Measurements from ENCODE around the gene NOL11.

The NOL11 gene

DNA sequence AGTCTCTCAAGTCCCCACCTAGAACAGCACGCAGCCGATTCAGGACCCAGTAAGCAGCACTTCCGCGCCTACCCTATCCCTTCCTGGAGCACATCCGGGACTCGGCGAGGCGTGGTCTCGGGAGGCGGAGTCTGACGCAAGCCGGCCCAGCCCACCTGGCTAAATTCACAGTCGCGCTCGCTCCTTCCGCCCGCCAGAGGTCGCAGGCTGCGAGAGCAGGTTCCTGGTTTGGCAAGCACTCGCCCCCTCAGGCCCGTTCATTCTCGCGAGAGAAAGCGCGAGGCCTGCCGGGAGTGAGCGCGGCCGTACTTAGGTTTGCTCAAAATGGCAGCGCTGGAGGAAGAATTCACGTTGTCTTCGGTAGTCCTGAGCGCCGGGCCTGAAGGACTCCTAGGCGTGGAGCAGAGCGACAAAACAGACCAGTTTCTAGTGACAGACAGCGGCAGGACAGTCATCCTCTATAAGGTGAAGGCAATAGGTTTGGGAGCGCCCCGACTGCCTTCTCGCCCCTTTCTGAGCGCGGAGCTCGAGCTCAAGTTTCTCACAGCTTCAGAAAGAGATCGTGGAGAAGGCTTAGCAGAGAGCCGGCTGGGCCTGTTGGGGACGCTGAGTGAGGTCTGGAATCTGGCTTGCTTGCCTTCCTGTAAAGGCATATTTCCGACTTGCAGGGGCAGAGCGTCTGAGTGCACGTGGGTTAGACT is at the start of gene NOL11:
TSS of gene NOL11 (plus strand) at position 313 of the 701 bp plus-strand sequence. CDS start at position 325, 12 bp downstream.
- peaks cover 33% of the 10 kb centered on the region for H3K36me3 ChIP-seq (ENCODE audit: insufficient read depth, low read depth, low read length)
- H3K9me3 ChIP-seq (ENCODE audit: insufficient read depth, low read depth, low read length) = peaks cover 6% of the 10 kb centered on the region; the same call in 1 of the 2 replicates
- H3K27ac ChIP-seq (ENCODE audit: low read length) = peak within 1 kb of the TSS; percentile 67
- H3K9ac ChIP-seq (ENCODE audit: low read depth, low read length) = peak within 1 kb of the TSS; percentile 99
- no peaks in the 10 kb centered on the region for H3K27me3 ChIP-seq (ENCODE audit: insufficient read depth, low read length)
- H3K4me3 ChIP-seq (ENCODE audit: low read length) = peak within 1 kb of the TSS; percentile 89
- H3K4me1 ChIP-seq (ENCODE audit: insufficient read depth, low read length) = peaks cover 7% of the 10 kb centered on the region; the same call in 1 of the 2 replicates

DNA sequence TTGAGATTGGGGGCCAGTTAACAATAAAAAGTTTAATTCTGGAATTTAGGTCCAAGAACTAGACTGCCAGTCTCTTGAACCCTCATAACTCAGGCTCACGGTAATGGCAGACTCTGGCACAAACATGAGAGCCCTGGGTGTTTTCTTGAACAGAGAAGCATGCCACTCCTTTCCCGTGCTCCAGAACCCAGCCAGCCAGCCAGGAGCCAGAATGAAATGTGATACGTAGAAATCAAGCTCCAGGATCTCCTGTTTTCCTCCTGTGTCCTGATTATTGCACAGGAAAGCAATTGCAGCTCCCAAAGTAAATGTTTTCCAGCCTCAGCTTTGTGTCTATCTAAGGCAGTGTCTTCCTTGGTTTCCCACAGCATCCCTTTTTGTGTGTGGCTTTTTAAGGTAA is 46.2 kb upstream of the NOL11 start:
- H3K27ac ChIP-seq (ENCODE audit: low read length) = no peak overlapping the region
- no peak overlapping the region for H3K9ac ChIP-seq (ENCODE audit: low read depth, low read length)
- H3K9me3 ChIP-seq (ENCODE audit: insufficient read depth, low read depth, low read length) = no peaks in the 10 kb centered on the region
- H3K4me1 ChIP-seq (ENCODE audit: insufficient read depth, low read length) = no peaks in the 10 kb centered on the region
- no peaks in the 10 kb centered on the region for H3K27me3 ChIP-seq (ENCODE audit: insufficient read depth, low read length)
- H3K4me3 ChIP-seq (ENCODE audit: low read length) = no peak overlapping the region
- H3K36me3 ChIP-seq (ENCODE audit: insufficient read depth, low read depth, low read length) = peaks cover 15% of the 10 kb centered on the region; the same call in 1 of the 2 replicates

DNA sequence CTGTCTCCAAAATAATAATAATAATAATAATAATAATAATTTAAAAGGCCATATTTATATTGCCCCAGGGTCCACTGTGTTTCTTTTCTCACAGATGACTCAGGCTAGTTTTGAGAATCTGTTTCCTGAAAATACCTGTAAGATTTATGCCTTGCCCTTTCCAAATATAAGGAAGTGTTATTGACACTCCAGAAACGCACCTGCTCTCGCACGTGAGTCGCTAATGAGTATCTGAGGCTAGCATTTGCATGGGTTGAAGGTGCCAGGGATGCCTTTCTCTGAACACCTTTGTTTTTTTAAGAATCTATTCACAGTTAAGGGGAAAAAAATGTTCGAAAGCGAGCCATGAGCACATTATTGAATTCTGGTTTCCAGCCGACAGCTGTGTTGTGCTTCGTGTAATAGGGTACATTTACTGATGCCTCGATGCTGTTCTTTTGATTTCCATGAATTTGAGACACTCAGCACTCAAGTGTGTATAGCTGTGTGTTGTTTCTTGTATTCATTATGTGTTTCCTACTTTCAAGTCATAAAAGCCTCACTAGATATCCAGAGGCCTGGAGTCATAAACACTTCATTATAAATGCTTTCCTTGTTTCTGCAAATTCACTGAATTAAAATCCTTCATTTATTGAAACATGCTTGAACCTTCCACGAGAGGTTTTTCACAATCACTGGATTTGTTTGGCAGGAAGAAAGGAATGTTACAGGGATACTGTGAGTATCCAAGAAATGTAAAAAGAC is 45.0 kb upstream of the NOL11 start:
- Histone ChIP-seq H3K27ac (ENCODE audit: low read length) (no peak overlapping the region), H3K36me3 (ENCODE audit: insufficient read depth, low read depth, low read length) (peaks cover 15% of the 10 kb centered on the region; the same call in 1 of the 2 replicates), H3K27me3 (ENCODE audit: insufficient read depth, low read length) (no peaks in the 10 kb centered on the region), H3K4me1 (ENCODE audit: insufficient read depth, low read length) (no peaks in the 10 kb centered on the region), H3K9ac (ENCODE audit: low read depth, low read length) (no peak overlapping the region), H3K4me3 (ENCODE audit: low read length) (no peak overlapping the region), H3K9me3 (ENCODE audit: insufficient read depth, low read depth, low read length) (no peaks in the 10 kb centered on the region)

DNA sequence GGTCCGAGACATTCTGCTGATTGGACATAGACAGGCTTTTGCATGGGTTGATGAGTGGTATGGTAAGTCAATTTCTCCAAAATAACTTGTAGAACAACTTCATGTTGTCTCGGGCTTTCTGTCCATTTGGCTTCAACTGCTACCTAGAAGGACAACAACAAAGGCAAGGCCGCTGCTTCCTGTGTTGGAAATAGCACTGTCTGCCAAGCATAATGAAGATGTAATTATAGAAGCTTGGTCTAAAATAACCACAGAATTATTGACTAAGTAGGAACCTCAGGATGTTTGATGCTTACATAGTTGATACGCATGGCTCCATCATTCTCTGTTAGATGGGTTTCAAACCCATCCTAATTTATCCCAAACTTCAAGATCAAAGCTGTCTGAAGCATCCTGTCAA is 42.3 kb upstream of the NOL11 start:
- H3K4me1 ChIP-seq (ENCODE audit: insufficient read depth, low read length) = no peaks in the 10 kb centered on the region
- no peak overlapping the region for H3K9ac ChIP-seq (ENCODE audit: low read depth, low read length)

DNA sequence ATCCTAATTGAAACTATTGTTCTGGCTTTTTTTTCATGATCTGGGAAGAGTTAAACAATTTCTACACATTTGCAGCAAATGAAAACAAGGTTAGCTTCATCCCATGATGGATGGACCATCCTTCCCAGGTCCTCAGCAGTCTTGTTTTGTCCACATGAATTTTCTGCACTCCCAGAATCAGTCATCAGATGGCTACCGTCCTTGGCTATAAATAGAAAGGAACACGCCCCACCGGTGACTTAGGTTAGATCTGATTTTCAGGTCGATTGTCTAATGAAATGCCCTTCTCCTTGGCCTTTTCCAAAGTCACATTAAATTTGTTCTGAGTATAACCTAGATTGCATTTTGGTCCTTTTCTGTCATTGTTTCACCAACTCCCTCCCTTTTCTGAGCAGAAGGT is 41.4 kb upstream of the NOL11 start:
- no peaks in the 10 kb centered on the region for H3K27me3 ChIP-seq (ENCODE audit: insufficient read depth, low read length)
- H3K36me3 ChIP-seq (ENCODE audit: insufficient read depth, low read depth, low read length) = peaks cover 12% of the 10 kb centered on the region; the same call in 1 of the 2 replicates
- no peak overlapping the region for H3K9ac ChIP-seq (ENCODE audit: low read depth, low read length)
- H3K9me3 ChIP-seq (ENCODE audit: insufficient read depth, low read depth, low read length) = no peaks in the 10 kb centered on the region
- no peak overlapping the region for H3K4me3 ChIP-seq (ENCODE audit: low read length)
- no peak overlapping the region for H3K27ac ChIP-seq (ENCODE audit: low read length)
- no peaks in the 10 kb centered on the region for H3K4me1 ChIP-seq (ENCODE audit: insufficient read depth, low read length)

More for the DNA sequence above, 42.3 kb upstream of the NOL11 start:
- Histone ChIP-seq H3K27ac (ENCODE audit: low read length) (no peak overlapping the region), H3K36me3 (ENCODE audit: insufficient read depth, low read depth, low read length) (peaks cover 17% of the 10 kb centered on the region; the same call in 1 of the 2 replicates), H3K9me3 (ENCODE audit: insufficient read depth, low read depth, low read length) (no peaks in the 10 kb centered on the region), H3K4me3 (ENCODE audit: low read length) (no peak overlapping the region), H3K27me3 (ENCODE audit: insufficient read depth, low read length) (no peaks in the 10 kb centered on the region)

DNA sequence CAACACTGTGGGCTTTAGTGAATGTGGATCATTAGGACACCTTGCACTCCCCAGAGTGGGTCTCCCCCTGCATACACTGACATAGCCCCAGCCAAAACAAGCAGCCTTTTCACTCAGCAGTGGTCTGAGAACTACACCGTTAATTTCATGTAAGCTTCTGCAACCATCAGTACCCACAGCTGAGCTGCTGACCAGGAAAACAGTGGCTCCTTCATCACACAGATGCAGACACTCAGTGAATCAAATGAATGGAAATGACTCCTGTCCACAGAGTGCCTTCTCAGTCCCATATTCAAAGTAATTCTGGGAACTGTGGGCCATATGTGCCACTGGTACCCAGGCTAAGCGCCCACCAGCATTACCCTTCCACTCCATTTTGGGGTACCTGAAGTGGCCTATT is 39.3 kb upstream of the NOL11 start:
- H3K27me3 ChIP-seq (ENCODE audit: insufficient read depth, low read length) = no peaks in the 10 kb centered on the region
- H3K36me3 ChIP-seq (ENCODE audit: insufficient read depth, low read depth, low read length) = 0 out of 2 replicates have a peak, but pooled peaks cover 3% of the 10 kb centered on the region
- no peaks in the 10 kb centered on the region for H3K9me3 ChIP-seq (ENCODE audit: insufficient read depth, low read depth, low read length)
- H3K4me3 ChIP-seq (ENCODE audit: low read length) = no peak overlapping the region
- no peak overlapping the region for H3K27ac ChIP-seq (ENCODE audit: low read length)
- no peaks in the 10 kb centered on the region for H3K4me1 ChIP-seq (ENCODE audit: insufficient read depth, low read length)
- no peak overlapping the region for H3K9ac ChIP-seq (ENCODE audit: low read depth, low read length)

DNA sequence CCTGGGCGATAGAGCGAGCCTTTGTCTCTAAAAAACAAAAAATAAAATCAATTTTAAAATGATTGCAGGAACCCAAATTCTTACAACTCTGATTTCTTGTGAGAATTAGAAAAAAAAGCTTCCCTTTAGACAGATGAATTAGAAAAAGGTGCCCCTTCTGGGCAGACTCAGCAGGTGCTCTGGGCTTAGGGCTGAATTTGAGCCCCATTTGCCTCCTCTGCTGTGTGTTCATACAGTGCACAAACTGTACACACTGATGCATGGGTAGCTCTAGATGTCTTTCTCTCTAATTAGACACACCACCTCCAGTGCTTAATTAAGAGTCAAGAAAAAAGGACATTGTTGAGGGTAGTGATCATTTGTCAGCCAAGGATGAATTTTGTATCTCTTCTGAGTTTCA is 38.5 kb upstream of the NOL11 start:
- no peaks in the 10 kb centered on the region for H3K4me1 ChIP-seq (ENCODE audit: insufficient read depth, low read length)
- H3K4me3 ChIP-seq (ENCODE audit: low read length) = no peak overlapping the region
- H3K9ac ChIP-seq (ENCODE audit: low read depth, low read length) = no peak overlapping the region
- H3K27ac ChIP-seq (ENCODE audit: low read length) = no peak overlapping the region
- H3K27me3 ChIP-seq (ENCODE audit: insufficient read depth, low read length) = no peaks in the 10 kb centered on the region
- H3K36me3 ChIP-seq (ENCODE audit: insufficient read depth, low read depth, low read length) = 0 out of 2 replicates have a peak, but pooled peaks cover 3% of the 10 kb centered on the region
- no peaks in the 10 kb centered on the region for H3K9me3 ChIP-seq (ENCODE audit: insufficient read depth, low read depth, low read length)

DNA sequence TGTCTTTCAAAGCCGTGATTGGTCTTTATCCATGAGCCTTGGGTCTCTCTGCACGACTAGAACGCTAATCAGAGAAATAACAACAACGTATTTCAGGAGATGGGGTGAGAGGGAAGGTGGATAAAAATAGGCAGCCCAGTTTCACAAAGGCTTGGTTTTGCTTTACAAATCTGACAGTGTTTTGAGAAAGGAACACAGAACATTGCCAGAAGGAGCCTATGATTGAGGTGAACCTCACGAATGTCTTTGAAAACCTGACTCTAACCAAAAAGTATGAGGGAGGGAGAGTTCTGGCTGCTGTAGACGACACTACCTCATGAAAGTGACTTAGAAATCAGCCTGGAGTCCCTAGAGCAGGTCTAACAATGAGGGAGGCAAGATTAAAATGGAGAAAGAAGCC is 38.0 kb upstream of the NOL11 start:
- Histone ChIP-seq H3K9me3 (ENCODE audit: insufficient read depth, low read depth, low read length) (no peaks in the 10 kb centered on the region), H3K36me3 (ENCODE audit: insufficient read depth, low read depth, low read length) (0 out of 2 replicates have a peak, but pooled peaks cover 3% of the 10 kb centered on the region), H3K9ac (ENCODE audit: low read depth, low read length) (no peak overlapping the region), H3K27me3 (ENCODE audit: insufficient read depth, low read length) (no peaks in the 10 kb centered on the region), H3K27ac (ENCODE audit: low read length) (no peak overlapping the region), H3K4me1 (ENCODE audit: insufficient read depth, low read length) (no peaks in the 10 kb centered on the region), H3K4me3 (ENCODE audit: low read length) (no peak overlapping the region)

DNA sequence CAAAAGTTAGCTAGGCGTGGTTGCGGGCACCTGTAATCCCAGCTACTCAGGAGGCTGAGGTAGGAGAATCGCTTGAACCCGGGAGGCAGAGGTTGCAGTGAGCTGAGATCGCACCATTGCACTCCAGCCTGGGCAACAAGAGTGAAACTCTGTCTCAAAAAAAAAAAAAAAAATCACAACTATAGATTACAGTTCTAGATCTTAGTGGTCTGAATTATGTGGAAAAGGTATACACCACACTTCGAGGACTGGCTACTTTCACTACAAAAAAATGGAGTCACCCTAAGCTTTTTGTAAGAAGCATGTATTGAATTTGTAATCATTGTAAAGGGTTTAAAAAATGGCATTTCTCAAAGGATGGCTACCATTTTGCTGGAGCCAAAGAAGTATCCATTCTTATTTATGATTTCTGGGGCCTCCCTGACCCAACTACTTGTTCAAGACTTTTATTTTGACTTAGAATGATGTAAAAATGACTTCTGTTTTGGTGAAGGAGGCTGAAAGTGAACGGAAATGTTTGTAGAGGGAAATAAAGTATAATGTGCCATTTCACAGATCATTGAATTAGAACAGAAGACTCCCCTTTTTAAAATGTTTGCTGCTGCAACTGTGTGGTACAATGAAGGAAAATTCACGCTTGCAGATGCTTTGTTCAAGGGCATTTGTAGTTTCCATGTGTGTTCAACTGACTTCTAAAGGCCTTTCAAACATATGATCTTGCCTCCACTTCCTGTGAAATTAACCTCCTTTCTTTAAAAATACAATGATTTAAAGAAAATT is 37.1 kb upstream of the NOL11 start:
- Histone ChIP-seq H3K4me1 (ENCODE audit: insufficient read depth, low read length) (no peaks in the 10 kb centered on the region), H3K9ac (ENCODE audit: low read depth, low read length) (no peak overlapping the region), H3K27ac (ENCODE audit: low read length) (no peak overlapping the region), H3K27me3 (ENCODE audit: insufficient read depth, low read length) (no peaks in the 10 kb centered on the region), H3K4me3 (ENCODE audit: low read length) (no peak overlapping the region), H3K36me3 (ENCODE audit: insufficient read depth, low read depth, low read length) (0 out of 2 replicates have a peak, but pooled peaks cover 3% of the 10 kb centered on the region), H3K9me3 (ENCODE audit: insufficient read depth, low read depth, low read length) (no peaks in the 10 kb centered on the region)

DNA sequence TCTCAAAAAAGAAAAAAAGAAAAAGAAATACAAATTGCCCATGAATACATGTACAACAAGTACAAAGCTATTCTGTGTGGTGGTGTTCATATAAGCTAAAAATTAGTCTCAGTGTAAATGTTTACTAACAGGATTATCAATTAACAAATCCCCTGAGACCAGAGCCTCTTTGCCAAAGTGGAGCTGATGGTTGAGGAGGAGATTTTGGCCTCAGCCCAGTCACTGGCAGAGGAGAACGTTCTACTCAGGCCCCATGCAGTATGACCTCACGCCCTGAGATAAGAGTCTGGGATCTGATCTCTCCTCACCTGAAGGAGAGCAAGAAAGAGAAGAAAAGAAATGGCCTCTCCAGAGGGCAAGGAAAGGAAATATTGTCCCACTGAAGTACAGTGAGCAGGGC is 35.5 kb upstream of the NOL11 start:
- Histone ChIP-seq H3K9me3 (ENCODE audit: insufficient read depth, low read depth, low read length) (no peaks in the 10 kb centered on the region), H3K27ac (ENCODE audit: low read length) (no peak overlapping the region), H3K36me3 (ENCODE audit: insufficient read depth, low read depth, low read length) (peaks cover 6% of the 10 kb centered on the region), H3K27me3 (ENCODE audit: insufficient read depth, low read length) (no peaks in the 10 kb centered on the region), H3K4me3 (ENCODE audit: low read length) (no peak overlapping the region), H3K9ac (ENCODE audit: low read depth, low read length) (no peak overlapping the region), H3K4me1 (ENCODE audit: insufficient read depth, low read length) (no peaks in the 10 kb centered on the region)

DNA sequence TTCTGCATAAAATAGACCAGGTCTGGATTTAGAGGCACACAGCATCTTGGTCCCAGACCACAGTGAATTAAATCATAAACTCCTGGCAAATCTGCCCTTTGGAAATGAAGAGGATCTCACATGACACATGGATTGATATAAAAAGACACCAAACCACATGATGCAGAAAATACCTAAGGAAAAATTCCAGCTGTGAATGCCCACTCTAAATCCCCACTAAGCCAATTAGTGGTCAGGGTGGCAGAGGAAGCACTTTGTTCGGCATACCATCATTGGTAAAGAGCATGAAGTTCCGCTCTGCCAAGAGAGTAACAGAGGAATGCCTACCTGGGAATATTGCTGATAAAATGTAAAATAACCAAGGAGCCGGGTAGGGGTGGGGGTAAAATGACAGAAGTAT is 32.4 kb upstream of the NOL11 start:
- Histone ChIP-seq H3K36me3 (ENCODE audit: insufficient read depth, low read depth, low read length) (peaks cover 5% of the 10 kb centered on the region), H3K27me3 (ENCODE audit: insufficient read depth, low read length) (no peaks in the 10 kb centered on the region), H3K4me3 (ENCODE audit: low read length) (no peak overlapping the region), H3K27ac (ENCODE audit: low read length) (no peak overlapping the region), H3K9ac (ENCODE audit: low read depth, low read length) (no peak overlapping the region), H3K9me3 (ENCODE audit: insufficient read depth, low read depth, low read length) (no peaks in the 10 kb centered on the region), H3K4me1 (ENCODE audit: insufficient read depth, low read length) (peaks cover 2% of the 10 kb centered on the region; the same call in 1 of the 2 replicates)
